ENCODE measurements around the gene CLDN5.

Gene CLDN5

GRCh38 chr22:19479355-19480172, 44.6 kb downstream of the CLDN5 start, which contains the start of gene CDC45:
CDC45 (plus strand) TSS chr22:19479920; CDS start chr22:19479969, 49 bp downstream.
- DNase-seq (ENCODE audit: extremely low spot score) = peak; percentile 95
- POLR2A ChIA-PET = interaction anchor here (0.6 to 2.8 kb wide), 28 partner anchors 8 to 574 kb away, joined by 3 to 14 read pairs (median 4); partner anchors contain the start of genes C22orf39, CLTCL1, DGCR6 and ESS2
- CTCF ChIA-PET = interaction anchor here (0.9 kb wide), 1 partner anchor 25 kb away, joined by 3 read pairs; no protein-coding TSS in a partner anchor
- TF ChIP-seq BHLHE40 (IDR thresholded peaks at IDR 0.05; ENCODE audit: borderline replicate concordance) (no peak), ARNT (IDR thresholded peaks at IDR 0.05) (no peak), SUZ12 (IDR thresholded peaks at IDR 0.05) (no peak), FOXM1 (IDR thresholded peaks at IDR 0.05; ENCODE audit: borderline replicate concordance) (peak; percentile 87), ELF4 (IDR thresholded peaks at IDR 0.05) (peak; percentile 100), CTBP1 (IDR thresholded peaks at IDR 0.05; ENCODE audit: borderline replicate concordance) (peak; percentile 53; the same call in 1 of the 2 replicates), FOXK2 (IDR thresholded peaks at IDR 0.05) (peak; percentile 85; the same call in 1 of the 2 replicates), HDGF (IDR thresholded peaks at IDR 0.05; ENCODE audit: borderline replicate concordance) (no peak), TARDBP (IDR thresholded peaks at IDR 0.05) (no peak), L3MBTL2 (conservative IDR thresholded peaks at IDR 0.05) (peak; percentile 98), PKNOX1 (IDR thresholded peaks at IDR 0.05) (peak; percentile 79), LEF1 (IDR thresholded peaks at IDR 0.05; ENCODE audit: borderline replicate concordance) (peak; percentile 22; the same call in 1 of the 2 replicates), NFRKB (IDR thresholded peaks at IDR 0.05) (peak; percentile 85), FOXA1 (IDR thresholded peaks at IDR 0.05) (no peak), SP1 (IDR thresholded peaks at IDR 0.05) (peak; percentile 1; the same call in 1 of the 2 replicates), ZNF384 (IDR thresholded peaks at IDR 0.05) (no peak)

- POLR2A ChIA-PET = interaction anchor here (0.6 to 2.8 kb wide), 27 partner anchors 9 to 573 kb away, joined by 3 to 14 read pairs (median 4); partner anchors contain the start of genes C22orf39, CLTCL1, DGCR6 and ESS2
- peak; percentile 86 for DNase-seq (ENCODE audit: extremely low spot score)
- TF ChIP-seq ELF4 (IDR thresholded peaks at IDR 0.05) = no peak
- no peak for TF ChIP-seq NFRKB (IDR thresholded peaks at IDR 0.05)
- TF ChIP-seq CTBP1 (IDR thresholded peaks at IDR 0.05; ENCODE audit: borderline replicate concordance) = no peak
- 0 out of 2 replicates have a peak, but pooled peaks have one; percentile 40 for TF ChIP-seq SP1 (IDR thresholded peaks at IDR 0.05)
- no peak for TF ChIP-seq HDGF (IDR thresholded peaks at IDR 0.05; ENCODE audit: borderline replicate concordance)
- TF ChIP-seq BHLHE40 (IDR thresholded peaks at IDR 0.05; ENCODE audit: borderline replicate concordance) = peak; percentile 96
- peak; percentile 80 for TF ChIP-seq PKNOX1 (IDR thresholded peaks at IDR 0.05)
- CTCF ChIA-PET = interaction anchor here (0.9 kb wide), 1 partner anchor 26 kb away, joined by 3 read pairs; no protein-coding TSS in a partner anchor
These were observed 45.3 kb downstream of the CLDN5 start, which contains the start of gene UFD1 for GRCh38 chr22:19478901-19479354. UFD1 (minus strand) TSS chr22:19479193; CDS start chr22:19479085, 108 bp downstream.

- POLR2A ChIA-PET = interaction anchor here (0.7 to 2.8 kb wide), 9 partner anchors 11 to 572 kb away, joined by 3 to 14 read pairs (median 3); partner anchors contain the start of genes DGCR6, MRPL40 and SLC25A1
- TF ChIP-seq BHLHE40 (IDR thresholded peaks at IDR 0.05; ENCODE audit: borderline replicate concordance) (no peak), FOXM1 (IDR thresholded peaks at IDR 0.05; ENCODE audit: borderline replicate concordance) (no peak), SP1 (IDR thresholded peaks at IDR 0.05) (no peak), ELF4 (IDR thresholded peaks at IDR 0.05) (no peak), L3MBTL2 (conservative IDR thresholded peaks at IDR 0.05) (0 out of 2 replicates have a peak, but pooled peaks have one; percentile 13), PKNOX1 (IDR thresholded peaks at IDR 0.05) (no peak)
- no peak for DNase-seq (ENCODE audit: extremely low spot score)
- CTCF ChIA-PET = interaction anchor here (0.6 to 1.3 kb wide), 6 partner anchors 14 to 347 kb away, joined by 3 to 9 read pairs (median 4); no protein-coding TSS in a partner anchor
These were observed 45.9 kb downstream of the CLDN5 start for GRCh38 chr22:19478045-19478900.

GRCh38 chr22:19477321-19478044, 46.7 kb downstream of the CLDN5 start:
- ChIA-PET CTCF (interaction anchor here (0.7 to 1.3 kb wide), 5 partner anchors 14 to 348 kb away, joined by 3 to 9 read pairs (median 4); no protein-coding TSS in a partner anchor), POLR2A (interaction anchor here (0.7 to 1.3 kb wide), 6 partner anchors 14 to 299 kb away, joined by 3 to 4 read pairs (median 3); partner anchors contain the start of genes MRPL40 and SLC25A1)
- no peak for DNase-seq (ENCODE audit: extremely low spot score)
- peak; percentile 71 for TF ChIP-seq PKNOX1 (IDR thresholded peaks at IDR 0.05)
- TF ChIP-seq FOXA1 (IDR thresholded peaks at IDR 0.05) = no peak

All from HEK293T (cell line).